ENCODE results near the gene NR5A1.

Gene NR5A1

DNA sequence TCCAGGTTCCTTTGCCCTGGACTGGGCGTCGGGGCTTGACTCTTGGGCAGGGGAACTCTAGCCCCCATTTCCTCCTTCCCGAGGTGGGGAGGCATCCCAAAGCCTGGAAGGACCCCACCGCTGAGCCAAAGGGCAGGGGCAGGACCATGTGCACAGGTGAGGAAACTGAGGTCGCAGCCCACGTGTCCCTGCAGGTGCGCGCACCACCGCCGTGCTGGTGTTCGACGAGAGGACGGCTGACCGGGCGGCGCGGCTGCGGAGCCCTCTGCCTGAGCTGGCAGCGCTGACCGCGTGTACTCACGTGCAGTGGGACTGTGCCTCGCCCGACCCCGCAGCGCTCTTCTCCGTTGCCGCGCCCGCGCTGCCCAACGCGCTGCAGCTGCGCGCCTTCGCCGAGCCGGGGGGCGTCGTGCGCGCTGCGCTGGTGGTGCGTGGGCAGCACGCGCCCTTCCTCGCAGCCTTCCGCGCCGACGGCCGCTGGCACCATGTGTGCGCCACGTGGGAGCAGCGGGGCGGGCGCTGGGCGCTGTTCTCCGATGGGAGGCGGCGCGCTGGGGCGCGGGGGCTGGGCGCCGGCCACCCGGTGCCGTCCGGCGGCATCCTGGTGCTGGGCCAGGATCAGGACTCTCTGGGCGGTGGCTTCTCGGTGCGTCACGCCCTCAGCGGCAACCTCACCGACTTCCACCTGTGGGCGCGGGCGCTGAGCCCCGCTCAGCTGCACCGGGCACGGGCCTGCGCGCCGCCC is 54.2 kb downstream of the NR5A1 start:
- Histone ChIP-seq H3K4me1 (ENCODE audit: insufficient read depth, low read length) (peaks cover 8% of the 10 kb centered on the region), H3K4me3 (ENCODE audit: low read length) (no peak overlapping the region), H3K27me3 (ENCODE audit: insufficient read depth, low read length) (peaks cover 61% of the 10 kb centered on the region), H3K9me3 (ENCODE audit: low read length) (no peaks in the 10 kb centered on the region), H2AFZ (ENCODE audit: low read depth, low read length) (no peak overlapping the region), H3K36me3 (ENCODE audit: insufficient read depth, low read length) (no peaks in the 10 kb centered on the region)

DNA sequence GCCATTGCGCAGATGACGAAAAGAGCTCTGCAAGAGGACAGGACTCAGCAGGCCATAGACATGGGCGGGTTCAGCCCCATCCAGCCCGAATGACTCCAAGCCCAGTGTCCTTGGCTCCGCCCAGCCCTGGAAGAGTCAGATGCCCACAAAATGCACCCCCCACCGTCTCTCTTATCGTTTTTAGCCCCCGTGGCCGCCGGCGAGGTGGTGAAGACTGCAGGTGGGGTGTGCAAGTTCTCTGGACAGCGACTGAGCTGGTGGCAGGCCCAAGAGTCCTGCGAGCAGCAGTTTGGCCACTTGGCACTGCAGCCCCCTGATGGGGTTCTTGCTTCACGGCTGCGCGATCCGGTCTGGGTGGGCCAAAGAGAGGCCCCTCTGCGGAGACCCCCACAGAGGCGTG is 54.9 kb downstream of the NR5A1 start:
- Histone ChIP-seq H3K36me3 (ENCODE audit: insufficient read depth, low read length) (no peaks in the 10 kb centered on the region), H3K9me3 (ENCODE audit: low read length) (no peaks in the 10 kb centered on the region), H3K4me1 (ENCODE audit: insufficient read depth, low read length) (peaks cover 8% of the 10 kb centered on the region), H3K27me3 (ENCODE audit: insufficient read depth, low read length) (peaks cover 66% of the 10 kb centered on the region), H2AFZ (ENCODE audit: low read depth, low read length) (no peak overlapping the region), H3K4me3 (ENCODE audit: low read length) (no peak overlapping the region)

DNA sequence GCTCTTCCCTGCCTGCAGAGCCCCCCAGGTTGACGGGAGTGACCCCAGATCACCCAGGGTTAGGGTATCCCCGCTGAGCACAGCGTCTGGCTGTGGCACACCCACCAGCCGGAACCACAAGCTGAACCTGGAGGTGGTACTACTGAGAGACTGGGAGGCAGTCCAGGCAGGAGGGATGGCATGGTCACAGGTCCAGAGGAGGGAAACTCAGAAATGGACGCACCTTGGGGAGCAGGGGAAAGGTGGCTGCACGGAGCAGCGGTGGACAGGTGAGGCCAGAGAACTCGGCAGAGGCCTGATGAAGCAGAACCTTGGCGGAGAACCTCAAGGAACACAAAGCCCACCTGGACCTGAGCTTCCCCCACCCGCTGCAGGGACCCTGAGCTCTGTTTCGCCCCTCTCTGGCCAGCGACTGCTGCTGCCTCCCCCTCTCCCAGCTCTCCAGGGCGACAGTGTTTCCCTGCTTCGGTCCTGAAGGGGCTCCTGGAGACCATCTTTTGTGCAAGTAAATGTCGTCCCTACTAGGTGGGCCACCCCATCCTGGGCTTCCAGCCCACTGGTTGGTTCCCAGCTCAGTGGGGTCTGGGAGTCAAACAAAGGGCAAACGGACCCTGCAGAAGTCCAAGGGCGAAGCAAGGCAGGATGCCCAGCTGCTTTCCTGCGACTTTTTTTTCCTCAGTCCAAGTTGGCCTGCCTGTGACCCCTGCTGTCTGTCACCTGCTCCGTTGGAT is 56.1 kb downstream of the NR5A1 start:
- Histone ChIP-seq H3K9me3 (ENCODE audit: low read length) (no peaks in the 10 kb centered on the region), H3K27me3 (ENCODE audit: insufficient read depth, low read length) (peaks cover 65% of the 10 kb centered on the region), H2AFZ (ENCODE audit: low read depth, low read length) (no peak overlapping the region), H3K4me1 (ENCODE audit: insufficient read depth, low read length) (peaks cover 8% of the 10 kb centered on the region), H3K4me3 (ENCODE audit: low read length) (no peak overlapping the region), H3K36me3 (ENCODE audit: insufficient read depth, low read length) (no peaks in the 10 kb centered on the region)

DNA sequence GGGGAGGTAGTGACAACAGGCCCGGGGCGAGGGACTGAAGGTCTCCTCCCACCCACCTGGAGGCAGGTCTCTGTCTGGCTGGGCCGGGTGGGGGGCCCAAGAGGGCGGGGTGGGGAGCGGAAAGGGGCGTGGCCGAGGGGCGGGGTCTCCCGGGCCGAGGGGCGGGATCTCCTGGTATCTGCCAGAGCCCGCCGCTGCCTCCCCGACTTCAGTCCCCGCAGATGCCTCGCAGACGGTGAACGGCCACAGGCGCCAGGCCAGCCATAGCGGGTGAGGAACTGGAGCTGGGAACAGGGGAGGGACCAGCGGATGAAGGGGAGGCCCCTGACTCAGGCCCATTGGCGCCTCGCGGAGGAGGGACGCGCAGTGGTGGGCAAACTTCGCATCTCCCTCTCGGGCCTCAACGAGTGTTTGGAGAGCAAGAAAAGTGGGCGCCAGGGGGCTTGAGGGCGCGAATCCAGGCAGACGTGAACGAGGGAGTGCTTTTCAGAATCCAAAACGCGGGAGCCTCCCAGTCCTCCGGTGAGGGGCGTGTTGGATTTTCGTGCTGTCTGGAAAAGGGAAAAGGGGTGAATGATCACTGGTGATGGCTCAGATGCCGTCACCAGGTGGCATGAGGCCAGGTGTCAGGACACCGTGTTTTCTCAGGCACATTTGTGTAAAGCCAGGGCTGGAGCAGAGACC is 56.8 kb downstream of the NR5A1 start, which contains the start of gene ADGRD2:
Gene ADGRD2 (plus strand): TSS at position 211 of the 684 bp plus-strand sequence. CDS start 1,216 bp downstream, outside the sequence.
- Histone ChIP-seq H3K4me1 (ENCODE audit: insufficient read depth, low read length) (peaks cover 8% of the 10 kb centered on the region), H3K36me3 (ENCODE audit: insufficient read depth, low read length) (no peaks in the 10 kb centered on the region), H3K27me3 (ENCODE audit: insufficient read depth, low read length) (peaks cover 65% of the 10 kb centered on the region), H3K9me3 (ENCODE audit: low read length) (no peaks in the 10 kb centered on the region), H3K4me3 (ENCODE audit: low read length) (peak within 1 kb of the TSS; percentile 6), H2AFZ (ENCODE audit: low read depth, low read length) (no peak within 1 kb of the TSS)

DNA sequence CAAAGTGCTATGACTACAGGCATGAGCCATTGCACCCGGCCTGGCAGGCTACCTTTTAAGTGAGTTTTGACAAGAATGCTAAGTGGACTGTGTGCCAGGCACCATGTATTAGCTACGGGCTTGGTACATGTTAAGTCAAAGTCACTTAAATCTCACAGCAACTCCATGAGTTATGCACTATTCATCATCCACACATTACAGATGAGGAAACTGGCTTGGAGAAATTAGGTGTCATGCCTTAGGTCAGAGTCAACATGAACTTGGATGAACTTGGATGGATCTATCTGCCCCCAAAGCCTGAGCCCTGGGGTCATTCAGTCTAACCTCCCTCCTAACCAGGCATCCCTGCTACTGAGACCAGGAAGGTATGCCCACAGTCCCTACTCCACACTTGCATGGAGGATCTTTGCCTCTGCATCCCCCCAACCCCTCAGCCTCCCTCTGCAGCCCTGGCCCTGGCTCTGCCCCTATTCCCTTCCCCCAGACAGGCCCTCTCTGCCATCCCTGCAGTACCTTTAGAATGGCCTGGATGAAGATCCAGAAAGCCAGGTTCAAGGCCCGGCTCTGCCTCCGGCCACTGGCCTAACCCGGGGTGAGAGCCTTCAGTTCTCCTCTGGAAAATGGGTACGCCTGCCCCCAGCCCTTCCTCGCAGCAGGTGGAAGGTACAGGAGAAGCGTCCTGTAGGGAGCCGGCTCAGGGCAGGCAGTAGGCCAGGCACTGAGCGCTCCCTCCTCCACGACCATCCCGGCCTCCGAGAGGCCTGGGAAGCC is 57.6 kb downstream of the NR5A1 start:
- peaks cover 60% of the 10 kb centered on the region for H3K27me3 ChIP-seq (ENCODE audit: insufficient read depth, low read length)
- no peaks in the 10 kb centered on the region for H3K36me3 ChIP-seq (ENCODE audit: insufficient read depth, low read length)
- no peaks in the 10 kb centered on the region for H3K9me3 ChIP-seq (ENCODE audit: low read length)
- H3K4me3 ChIP-seq (ENCODE audit: low read length): no peak overlapping the region
- peaks cover 8% of the 10 kb centered on the region for H3K4me1 ChIP-seq (ENCODE audit: insufficient read depth, low read length)
- no peak overlapping the region for H2AFZ ChIP-seq (ENCODE audit: low read depth, low read length)

DNA sequence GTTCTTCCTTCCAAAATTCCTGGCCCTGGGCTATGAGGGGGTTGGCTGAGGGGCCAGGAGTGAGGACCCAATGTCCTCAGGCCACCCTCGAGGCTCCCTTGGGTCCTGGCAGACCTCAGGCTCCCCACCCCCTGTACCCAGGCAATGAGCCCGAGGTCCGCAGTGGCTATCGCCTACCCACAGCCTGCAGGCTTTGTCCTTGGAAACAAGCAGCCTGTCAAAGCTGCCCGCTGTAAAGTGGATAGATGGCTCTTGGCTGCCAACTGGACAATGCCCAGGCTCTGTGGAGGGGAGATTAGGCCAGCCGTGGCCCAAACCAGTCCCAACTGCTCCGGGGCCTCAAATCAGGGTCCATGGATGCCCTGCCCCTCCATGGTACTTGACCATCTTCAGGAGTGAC is 59.2 kb downstream of the NR5A1 start:
- Histone ChIP-seq H3K36me3 (ENCODE audit: insufficient read depth, low read length) (no peaks in the 10 kb centered on the region), H3K9me3 (ENCODE audit: low read length) (no peaks in the 10 kb centered on the region), H3K4me3 (ENCODE audit: low read length) (no peak overlapping the region), H2AFZ (ENCODE audit: low read depth, low read length) (no peak overlapping the region), H3K4me1 (ENCODE audit: insufficient read depth, low read length) (peaks cover 8% of the 10 kb centered on the region), H3K27me3 (ENCODE audit: insufficient read depth, low read length) (peaks cover 46% of the 10 kb centered on the region)

DNA sequence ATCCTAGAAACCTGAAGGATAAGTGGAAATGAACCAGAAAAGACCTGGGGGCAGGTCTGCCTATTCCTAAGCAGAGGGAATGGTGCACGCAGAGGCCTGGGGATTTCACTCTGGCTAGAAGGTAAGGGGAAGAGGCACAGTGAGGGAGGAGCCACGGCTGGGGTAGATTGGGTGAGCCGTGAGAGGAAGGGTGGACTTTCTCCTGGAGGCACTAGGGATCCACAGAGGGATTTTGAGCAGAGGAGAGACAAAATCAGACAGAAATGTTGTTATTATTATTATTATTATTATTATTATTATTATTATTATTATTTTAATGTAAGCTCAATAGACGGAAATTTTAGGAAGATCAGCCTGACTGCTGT is 59.9 kb downstream of the NR5A1 start:
- H3K27me3 ChIP-seq (ENCODE audit: insufficient read depth, low read length): peaks cover 39% of the 10 kb centered on the region
- no peak overlapping the region for H3K4me3 ChIP-seq (ENCODE audit: low read length)
- H2AFZ ChIP-seq (ENCODE audit: low read depth, low read length): no peak overlapping the region
- H3K9me3 ChIP-seq (ENCODE audit: low read length): peaks cover 1% of the 10 kb centered on the region
- H3K4me1 ChIP-seq (ENCODE audit: insufficient read depth, low read length): peaks cover 8% of the 10 kb centered on the region
- no peaks in the 10 kb centered on the region for H3K36me3 ChIP-seq (ENCODE audit: insufficient read depth, low read length)

DNA sequence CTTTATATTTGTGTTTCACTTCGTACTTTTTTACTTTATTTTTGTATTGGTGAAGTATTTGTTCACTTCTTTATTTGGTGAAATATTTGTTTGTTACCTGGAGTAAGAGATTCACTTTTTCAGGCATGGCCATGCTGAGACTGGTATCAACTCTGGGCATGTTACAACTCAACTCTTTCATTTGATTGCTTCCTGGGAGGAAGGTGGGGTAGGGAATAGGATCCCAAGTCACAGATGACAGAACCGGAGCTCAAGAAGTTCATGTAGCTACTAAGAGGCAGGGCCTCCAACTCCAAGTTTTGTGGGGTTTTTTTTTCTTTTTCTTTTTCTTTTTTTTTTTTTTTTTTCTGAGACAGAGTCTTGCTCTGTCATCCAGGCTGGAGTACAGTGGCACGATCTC is 63.0 kb downstream of the NR5A1 start:
- Histone ChIP-seq H2AFZ (ENCODE audit: low read depth, low read length) (no peak overlapping the region), H3K36me3 (ENCODE audit: insufficient read depth, low read length) (no peaks in the 10 kb centered on the region), H3K9me3 (ENCODE audit: low read length) (peaks cover 1% of the 10 kb centered on the region), H3K27me3 (ENCODE audit: insufficient read depth, low read length) (peaks cover 10% of the 10 kb centered on the region), H3K4me3 (ENCODE audit: low read length) (no peak overlapping the region), H3K4me1 (ENCODE audit: insufficient read depth, low read length) (no peaks in the 10 kb centered on the region)

DNA sequence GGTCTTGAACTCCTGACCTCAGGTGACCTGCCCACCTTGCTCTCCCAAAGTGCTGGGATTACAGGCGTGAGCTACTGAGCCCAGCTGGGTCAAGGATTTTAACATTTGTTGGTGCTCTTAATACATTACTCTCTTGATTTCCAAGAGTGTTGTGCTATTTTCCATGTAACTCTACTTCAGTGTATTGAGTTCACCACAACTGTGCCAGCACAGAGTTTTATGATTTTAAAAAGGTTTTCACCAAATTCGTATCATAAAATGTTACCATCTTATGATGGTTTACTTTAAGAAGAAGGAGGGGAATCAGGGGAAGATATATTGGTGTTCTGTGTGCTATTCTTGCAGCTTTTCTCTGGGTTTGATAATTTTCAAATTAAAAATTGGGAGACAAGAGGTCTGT is 63.6 kb downstream of the NR5A1 start:
- peaks cover 10% of the 10 kb centered on the region for H3K27me3 ChIP-seq (ENCODE audit: insufficient read depth, low read length)
- peaks cover 1% of the 10 kb centered on the region for H3K9me3 ChIP-seq (ENCODE audit: low read length)
- H3K36me3 ChIP-seq (ENCODE audit: insufficient read depth, low read length): no peaks in the 10 kb centered on the region
- no peak overlapping the region for H3K4me3 ChIP-seq (ENCODE audit: low read length)
- no peak overlapping the region for H2AFZ ChIP-seq (ENCODE audit: low read depth, low read length)
- H3K4me1 ChIP-seq (ENCODE audit: insufficient read depth, low read length): no peaks in the 10 kb centered on the region

DNA sequence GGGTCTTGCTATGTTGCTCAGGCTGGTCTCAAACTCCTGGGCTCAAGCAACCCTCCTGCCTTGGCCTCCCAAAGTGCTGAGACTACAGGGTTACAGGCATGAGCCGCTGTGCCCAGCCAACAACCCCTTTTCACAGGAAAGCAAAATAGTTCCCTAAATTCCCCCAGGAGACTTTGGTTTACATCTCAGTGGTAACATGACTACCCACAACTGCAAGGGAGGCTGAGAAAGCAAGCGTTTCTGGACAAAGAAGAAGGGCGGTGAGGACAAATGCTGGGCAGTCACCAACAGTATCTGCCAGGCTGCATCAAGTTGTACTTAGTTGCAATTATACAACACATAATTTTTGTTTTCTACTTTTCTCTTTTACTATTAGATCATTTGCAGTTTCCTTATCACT is 64.4 kb downstream of the NR5A1 start:
- Histone ChIP-seq H2AFZ (ENCODE audit: low read depth, low read length) (no peak overlapping the region), H3K27me3 (ENCODE audit: insufficient read depth, low read length) (peaks cover 3% of the 10 kb centered on the region), H3K9me3 (ENCODE audit: low read length) (peaks cover 1% of the 10 kb centered on the region), H3K36me3 (ENCODE audit: insufficient read depth, low read length) (no peaks in the 10 kb centered on the region), H3K4me1 (ENCODE audit: insufficient read depth, low read length) (no peaks in the 10 kb centered on the region), H3K4me3 (ENCODE audit: low read length) (no peak overlapping the region)

DNA sequence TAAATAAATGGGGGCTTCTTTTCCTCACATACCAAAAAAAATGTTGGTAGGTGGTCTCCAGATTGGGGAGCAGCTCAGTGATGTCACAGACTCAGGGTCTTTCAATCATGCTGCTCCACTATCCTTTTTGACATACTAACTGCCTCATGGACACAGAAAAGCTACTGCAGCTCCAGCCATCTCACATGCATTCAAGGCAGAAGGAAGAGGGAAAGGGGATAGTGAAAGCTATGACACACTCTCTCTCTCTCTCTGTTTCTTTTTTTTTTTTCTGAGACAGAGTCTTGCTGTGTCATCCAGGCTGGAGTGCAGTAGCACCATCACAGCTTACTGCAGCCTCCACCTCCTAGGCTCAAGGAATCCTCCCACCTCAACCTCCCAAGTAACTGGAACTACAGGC is 64.8 kb downstream of the NR5A1 start:
- Histone ChIP-seq H3K27me3 (ENCODE audit: insufficient read depth, low read length) (no peaks in the 10 kb centered on the region), H3K4me1 (ENCODE audit: insufficient read depth, low read length) (no peaks in the 10 kb centered on the region), H3K9me3 (ENCODE audit: low read length) (peaks cover 1% of the 10 kb centered on the region), H2AFZ (ENCODE audit: low read depth, low read length) (no peak overlapping the region), H3K36me3 (ENCODE audit: insufficient read depth, low read length) (no peaks in the 10 kb centered on the region), H3K4me3 (ENCODE audit: low read length) (no peak overlapping the region)

DNA sequence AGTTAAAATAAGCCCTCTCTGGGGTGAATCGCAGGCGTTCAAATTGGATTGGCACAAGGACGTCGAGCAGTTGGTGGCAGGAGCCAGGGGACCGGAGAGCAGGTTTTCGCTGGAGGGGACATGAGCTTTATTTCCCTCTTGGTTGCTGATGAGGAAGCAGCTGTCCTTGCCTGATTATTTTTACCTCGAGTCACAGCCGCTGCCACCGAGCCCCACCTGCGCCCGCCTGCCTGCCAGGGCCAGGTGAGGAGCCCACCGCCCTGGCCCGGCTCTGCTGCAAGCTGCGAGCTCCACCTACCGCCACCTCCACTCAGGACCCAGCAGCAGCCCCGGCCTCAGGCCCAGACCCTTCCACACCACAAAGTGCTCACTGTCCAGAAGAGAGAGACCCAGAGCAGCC is 65.9 kb downstream of the NR5A1 start:
- Histone ChIP-seq H3K36me3 (ENCODE audit: insufficient read depth, low read length) (no peaks in the 10 kb centered on the region), H3K4me1 (ENCODE audit: insufficient read depth, low read length) (no peaks in the 10 kb centered on the region), H3K27me3 (ENCODE audit: insufficient read depth, low read length) (no peaks in the 10 kb centered on the region), H3K9me3 (ENCODE audit: low read length) (peaks cover 1% of the 10 kb centered on the region), H2AFZ (ENCODE audit: low read depth, low read length) (no peak overlapping the region), H3K4me3 (ENCODE audit: low read length) (no peak overlapping the region)

DNA sequence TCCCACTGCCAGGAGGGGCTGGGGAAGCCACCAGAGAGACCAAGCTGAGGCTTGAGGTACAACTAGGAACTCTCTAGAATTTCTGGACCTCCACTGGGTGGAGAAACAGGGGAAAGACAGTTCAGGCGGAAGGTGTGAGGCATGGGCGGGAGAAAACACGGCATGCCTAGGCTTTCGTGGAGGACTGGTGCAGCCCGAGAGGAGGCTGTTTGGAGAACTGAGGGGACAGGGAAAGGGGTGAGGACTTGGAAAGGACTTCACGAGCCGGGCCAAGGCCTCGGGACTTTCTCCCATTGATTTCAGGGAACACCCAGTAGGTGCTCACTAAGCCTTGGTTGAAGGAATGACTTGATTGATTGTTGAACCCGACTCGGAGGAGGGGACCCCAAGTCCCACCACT is 66.4 kb downstream of the NR5A1 start:
- no peaks in the 10 kb centered on the region for H3K36me3 ChIP-seq (ENCODE audit: insufficient read depth, low read length)
- H3K4me1 ChIP-seq (ENCODE audit: insufficient read depth, low read length): no peaks in the 10 kb centered on the region
- H3K9me3 ChIP-seq (ENCODE audit: low read length): peaks cover 1% of the 10 kb centered on the region
- no peaks in the 10 kb centered on the region for H3K27me3 ChIP-seq (ENCODE audit: insufficient read depth, low read length)
- H3K4me3 ChIP-seq (ENCODE audit: low read length): no peak overlapping the region
- no peak overlapping the region for H2AFZ ChIP-seq (ENCODE audit: low read depth, low read length)
